Activated CD8-positive, alpha-beta memory T cell treated with anti-CD3 and anti-CD28 coated beads, Interleukin-2, amount 50 U/mL, for 1 hour (primary cell): ENCODE measurements around the gene ITPK1.

Experiments used
- DNase-seq: peaks from one replicate; pipeline ENCODE4 v3.0.0-alpha.2; 2020; ENCODE audit errors: extremely low read depth

ITPK1 gene

DNA sequence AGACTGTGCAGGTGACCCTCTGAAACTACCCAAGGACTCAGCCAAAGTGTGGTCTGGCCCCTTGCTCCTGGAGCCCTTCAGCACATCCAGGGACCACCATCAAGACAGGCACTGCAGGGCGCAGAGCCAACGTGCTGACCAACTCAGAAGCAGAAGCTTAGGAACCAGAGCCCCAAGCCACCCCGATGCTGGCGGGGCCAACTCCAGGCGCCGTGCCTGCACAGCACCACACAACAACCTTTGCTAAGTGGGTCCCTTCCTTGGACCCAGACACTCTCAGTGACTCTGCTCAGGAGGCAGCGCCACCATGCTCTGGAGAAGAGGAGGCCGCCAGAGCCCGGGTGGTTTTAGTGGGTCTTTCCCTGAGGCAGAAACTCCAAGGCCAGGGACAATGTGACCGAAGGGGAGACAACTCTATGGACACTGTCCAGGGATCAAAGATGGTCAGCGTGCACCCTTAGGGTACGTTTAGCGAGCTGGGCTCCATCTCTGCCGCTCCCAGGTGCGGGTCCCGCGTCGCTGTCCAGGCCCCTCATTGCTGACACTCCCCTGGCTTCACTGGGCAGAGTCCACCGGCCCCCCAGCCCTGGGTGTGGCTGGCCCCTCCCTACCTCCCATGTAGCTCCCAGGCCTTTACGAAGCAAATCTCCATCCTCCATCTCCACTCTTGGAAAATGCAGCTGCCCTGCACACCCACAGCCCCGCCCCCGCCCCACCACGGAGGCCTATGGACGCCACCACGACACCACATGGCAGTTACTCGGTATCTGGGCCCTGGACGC lies 176.6 kb downstream of the ITPK1 start:
- DNase-seq = no peak

DNA sequence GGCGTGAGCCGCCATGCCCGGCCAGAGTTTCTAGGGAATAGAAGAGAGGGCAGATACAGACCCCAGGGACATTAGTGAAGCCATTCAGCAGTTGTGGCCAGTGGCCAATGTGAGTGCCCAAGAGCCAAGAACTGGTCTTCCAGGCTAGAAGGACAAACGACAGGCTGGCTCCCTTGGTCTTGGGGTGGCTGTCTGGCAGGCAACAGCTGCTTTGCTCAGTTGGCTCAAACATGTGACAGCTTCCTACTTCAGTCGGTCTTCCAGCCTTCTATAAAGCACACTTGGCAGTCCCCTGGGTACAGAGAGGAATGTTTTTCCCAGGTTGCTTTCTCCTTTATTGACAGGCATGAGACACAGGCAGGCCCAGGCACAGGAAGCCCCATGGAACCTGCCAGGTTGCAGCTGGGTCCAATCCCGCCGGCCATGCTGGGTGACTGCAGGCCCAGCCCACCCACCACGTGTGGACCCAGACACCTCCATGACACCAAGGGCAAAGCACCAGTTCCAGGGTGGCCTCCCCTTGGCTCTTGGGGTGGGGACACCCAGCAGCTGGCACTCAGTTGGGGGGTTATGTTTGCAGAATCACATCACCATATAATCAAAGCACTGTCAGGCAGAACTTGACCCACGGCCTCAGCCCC lies 177.4 kb downstream of the ITPK1 start:
- DNase-seq = no peak

GRCh38 chr14:92937051-92937937 lies 178.4 kb downstream of the ITPK1 start:
- DNase-seq = no peak

- DNase-seq = no peak
Observed at GRCh38 chr14:92936085-92936484, 179.6 kb downstream of the ITPK1 start.

GRCh38 chr14:92935446-92935845 lies 180.3 kb downstream of the ITPK1 start:
- DNase-seq = no peak

DNA sequence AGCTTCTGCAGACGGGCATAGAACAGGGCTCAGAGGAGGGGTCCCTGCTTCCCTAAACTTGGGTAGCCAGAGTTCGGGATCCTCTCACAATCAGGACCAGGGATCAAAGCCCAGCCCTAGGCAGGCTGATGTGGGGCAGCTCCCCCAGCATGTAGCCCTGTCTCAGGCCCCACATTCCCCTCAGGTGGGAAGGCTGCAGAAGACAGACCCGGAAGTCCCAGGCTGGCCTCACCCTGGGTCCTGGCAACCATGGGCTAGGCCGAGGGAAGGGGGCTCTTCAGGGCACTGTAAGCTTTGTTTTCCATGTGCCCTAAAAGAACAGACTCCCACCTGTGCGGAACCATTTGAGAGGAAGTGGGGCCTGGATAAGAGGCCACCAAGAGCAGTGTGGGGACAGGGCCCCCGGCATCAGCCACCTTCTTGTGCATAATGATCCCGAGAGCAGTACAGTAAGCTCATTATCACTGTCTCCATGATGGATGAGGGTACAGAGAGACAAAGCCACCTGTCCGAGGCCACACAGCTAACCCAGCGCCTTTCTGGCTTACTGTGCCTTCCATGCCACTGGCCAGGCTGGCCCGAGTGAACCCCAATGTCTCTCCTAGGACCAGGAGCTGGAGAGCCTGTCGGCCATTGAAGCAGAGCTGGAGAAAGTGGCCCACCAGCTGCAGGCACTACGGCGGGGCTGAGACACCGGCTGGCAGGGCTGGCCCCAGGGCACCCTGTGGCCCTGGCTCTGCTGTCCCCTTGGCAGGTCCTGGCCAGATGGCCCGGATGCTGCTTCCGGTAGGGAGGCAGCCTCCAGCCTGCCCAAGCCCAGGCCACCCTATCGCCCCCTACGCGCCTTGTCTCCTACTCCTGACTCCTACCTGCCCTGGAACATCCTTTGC lies 181.3 kb downstream of the ITPK1 start:
- no peak for DNase-seq

GRCh38 chr14:92933481-92933880 lies 182.2 kb downstream of the ITPK1 start:
- DNase-seq = no peak

GRCh38 chr14:92932448-92933395 lies 183.0 kb downstream of the ITPK1 start:
- DNase-seq = no peak

GRCh38 chr14:92931681-92932447 lies 183.9 kb downstream of the ITPK1 start:
- no peak for DNase-seq

- no peak for DNase-seq
Observed at GRCh38 chr14:92930737-92931602, 184.8 kb downstream of the ITPK1 start.

GRCh38 chr14:92929689-92930608 lies 185.8 kb downstream of the ITPK1 start:
- DNase-seq = no peak

- no peak for DNase-seq
Observed at GRCh38 chr14:92928961-92929688, 186.6 kb downstream of the ITPK1 start.

GRCh38 chr14:92928258-92928629 lies 187.5 kb downstream of the ITPK1 start:
- DNase-seq = no peak

GRCh38 chr14:92927349-92928257 lies 188.1 kb downstream of the ITPK1 start:
- no peak for DNase-seq

DNA sequence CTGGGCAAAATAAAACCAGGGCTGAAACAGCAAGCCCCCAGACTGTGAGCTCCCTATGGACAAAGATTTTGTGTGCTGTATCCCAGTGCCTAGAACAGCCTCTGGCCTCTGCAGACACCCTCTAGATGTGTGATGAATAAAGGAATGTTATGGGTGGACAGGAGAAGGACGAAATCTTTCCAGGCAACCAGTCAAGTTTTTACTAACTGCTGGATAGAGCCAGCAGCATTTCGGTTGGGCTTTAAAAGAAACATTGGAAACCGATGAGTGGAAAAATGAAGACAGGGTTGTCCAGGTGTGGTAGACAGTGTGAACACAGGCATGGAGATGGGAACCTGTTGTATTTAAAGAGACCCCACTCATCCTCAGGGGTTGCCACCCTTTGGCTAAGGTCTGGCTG lies 188.8 kb downstream of the ITPK1 start:
- no peak for DNase-seq
